ENCODE measurements around the gene ADARB2.

DNA sequence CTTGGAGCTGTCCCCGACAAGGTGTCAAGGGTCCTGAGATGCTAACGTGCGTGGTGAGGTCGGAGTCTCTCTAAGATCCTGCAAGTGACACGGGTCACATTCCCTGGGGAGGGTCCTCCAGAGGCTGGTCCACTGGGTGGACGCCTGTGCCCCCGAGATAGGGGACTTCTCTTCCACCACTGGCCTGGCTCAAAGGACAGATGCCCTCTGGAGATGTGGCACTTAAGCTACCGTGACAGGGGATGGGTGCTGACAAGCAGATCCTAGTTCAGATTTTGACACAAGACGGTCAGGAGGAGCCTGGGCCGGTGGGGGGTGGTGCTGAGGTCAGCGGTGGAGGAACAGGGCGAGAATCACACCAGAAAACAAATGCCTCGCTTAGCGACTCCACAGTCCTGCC is 178.0 kb downstream of the ADARB2 start:
- TF ChIP-seq RAD21 (IDR thresholded peaks at IDR 0.05; ENCODE audit: insufficient read depth, low read depth, low read length) (no peak), FOXM1 (IDR thresholded peaks at IDR 0.05; ENCODE audit: low read depth, low read length) (no peak), CTCF (IDR thresholded peaks at IDR 0.05 in 2 of 3, conservative IDR thresholded peaks at IDR 0.05 in 1 of 3; ENCODE audit: control insufficient read depth in 2 of 3, extremely low read depth in 1 of 3, insufficient read depth in 1 of 3, low read depth in 3 of 3, low read length in 3 of 3) (no peak), PKNOX1 (IDR thresholded peaks at IDR 0.05) (no peak), EP300 (IDR thresholded peaks at IDR 0.05; ENCODE audit: borderline replicate concordance in 1 of 2, control insufficient read depth in 1 of 2, low read depth in 2 of 2, low read length in 2 of 2) (no peak)
- TF ChIP-seq, protein P1, sequence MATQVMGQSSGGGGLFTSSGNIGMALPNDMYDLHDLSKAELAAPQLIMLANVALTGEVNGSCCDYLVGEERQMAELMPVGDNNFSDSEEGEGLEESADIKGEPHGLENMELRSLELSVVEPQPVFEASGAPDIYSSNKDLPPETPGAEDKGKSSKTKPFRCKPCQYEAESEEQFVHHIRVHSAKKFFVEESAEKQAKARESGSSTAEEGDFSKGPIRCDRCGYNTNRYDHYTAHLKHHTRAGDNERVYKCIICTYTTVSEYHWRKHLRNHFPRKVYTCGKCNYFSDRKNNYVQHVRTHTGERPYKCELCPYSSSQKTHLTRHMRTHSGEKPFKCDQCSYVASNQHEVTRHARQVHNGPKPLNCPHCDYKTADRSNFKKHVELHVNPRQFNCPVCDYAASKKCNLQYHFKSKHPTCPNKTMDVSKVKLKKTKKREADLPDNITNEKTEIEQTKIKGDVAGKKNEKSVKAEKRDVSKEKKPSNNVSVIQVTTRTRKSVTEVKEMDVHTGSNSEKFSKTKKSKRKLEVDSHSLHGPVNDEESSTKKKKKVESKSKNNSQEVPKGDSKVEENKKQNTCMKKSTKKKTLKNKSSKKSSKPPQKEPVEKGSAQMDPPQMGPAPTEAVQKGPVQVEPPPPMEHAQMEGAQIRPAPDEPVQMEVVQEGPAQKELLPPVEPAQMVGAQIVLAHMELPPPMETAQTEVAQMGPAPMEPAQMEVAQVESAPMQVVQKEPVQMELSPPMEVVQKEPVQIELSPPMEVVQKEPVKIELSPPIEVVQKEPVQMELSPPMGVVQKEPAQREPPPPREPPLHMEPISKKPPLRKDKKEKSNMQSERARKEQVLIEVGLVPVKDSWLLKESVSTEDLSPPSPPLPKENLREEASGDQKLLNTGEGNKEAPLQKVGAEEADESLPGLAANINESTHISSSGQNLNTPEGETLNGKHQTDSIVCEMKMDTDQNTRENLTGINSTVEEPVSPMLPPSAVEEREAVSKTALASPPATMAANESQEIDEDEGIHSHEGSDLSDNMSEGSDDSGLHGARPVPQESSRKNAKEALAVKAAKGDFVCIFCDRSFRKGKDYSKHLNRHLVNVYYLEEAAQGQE (IDR thresholded peaks at IDR 0.05; ENCODE audit: low read depth, low read length), result no peak
- TF ChIP-seq, protein P2, sequence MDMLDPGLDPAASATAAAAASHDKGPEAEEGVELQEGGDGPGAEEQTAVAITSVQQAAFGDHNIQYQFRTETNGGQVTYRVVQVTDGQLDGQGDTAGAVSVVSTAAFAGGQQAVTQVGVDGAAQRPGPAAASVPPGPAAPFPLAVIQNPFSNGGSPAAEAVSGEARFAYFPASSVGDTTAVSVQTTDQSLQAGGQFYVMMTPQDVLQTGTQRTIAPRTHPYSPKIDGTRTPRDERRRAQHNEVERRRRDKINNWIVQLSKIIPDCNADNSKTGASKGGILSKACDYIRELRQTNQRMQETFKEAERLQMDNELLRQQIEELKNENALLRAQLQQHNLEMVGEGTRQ (IDR thresholded peaks at IDR 0.05; ENCODE audit: borderline replicate concordance, low read depth, low read length), result no peak
- TF ChIP-seq, protein P3, sequence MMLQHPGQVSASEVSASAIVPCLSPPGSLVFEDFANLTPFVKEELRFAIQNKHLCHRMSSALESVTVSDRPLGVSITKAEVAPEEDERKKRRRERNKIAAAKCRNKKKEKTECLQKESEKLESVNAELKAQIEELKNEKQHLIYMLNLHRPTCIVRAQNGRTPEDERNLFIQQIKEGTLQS (IDR thresholded peaks at IDR 0.05; ENCODE audit: borderline replicate concordance, extremely low read depth, low read depth, low read length), result no peak

Measured in GM12878 (cell line).